Measurements from ENCODE around the gene DLGAP4. TPM values are rescaled to one million over a fixed set of nuclear protein-coding genes. Genes with fewer than 3 reads are reported as not detected.
A peak's percentile ranks its signal among the peaks of the same experiment; 100 is the strongest.

DLGAP4 gene
- total RNA-seq, 2 donors from 2014 or later, result 62.9 to 78.2 TPM

GRCh38 chr20:36415475-36416002 lies 109.4 kb downstream of the DLGAP4 start:
- DNase-seq, result no peak
- Mint-ChIP-seq H3K27me3 (ENCODE audit: insufficient read depth) (peaks cover 6% of the 10 kb centered on the region), H3K4me3 (no peak overlapping the region), H3K27ac (peak overlapping the region; percentile 71), H3K9me3 (no peaks in the 10 kb centered on the region), H3K36me3 (ENCODE audit: low read depth) (no peaks in the 10 kb centered on the region), H3K4me1 (peaks cover 2% of the 10 kb centered on the region)
- no peaks in the 10 kb centered on the region for H3K9me3 ChIP-seq (ENCODE audit: control insufficient read depth, low read length)
- H3K36me3 ChIP-seq (ENCODE audit: control insufficient read depth, insufficient read depth, low read length), result no peaks in the 10 kb centered on the region
- no peak overlapping the region for H3K9ac ChIP-seq (ENCODE audit: extremely low read depth, low read length, poor library complexity, severe bottlenecking)
- TF ChIP-seq CTCF (conservative IDR thresholded peaks at IDR 0.05), result peak; percentile 24
- H3K27ac ChIP-seq (ENCODE audit: low read depth, low read length), result no peak overlapping the region
- no peak overlapping the region for H3K4me3 ChIP-seq (ENCODE audit: low read length)
- no peaks in the 10 kb centered on the region for H3K27me3 ChIP-seq (ENCODE audit: control insufficient read depth, insufficient read depth, low read length, poor library complexity, severe bottlenecking)
- H3K4me1 ChIP-seq (ENCODE audit: control insufficient read depth, insufficient read depth, low read length), result no peaks in the 10 kb centered on the region
- 84 to 100% methylated on average over 1 to 3 of the region's 3 CpGs for WGBS, 2 experiments (ENCODE audit: insufficient coverage in 1 of 2, insufficient read length in 1 of 2)

GRCh38 chr20:36418711-36419110 lies 112.6 kb downstream of the DLGAP4 start:
- 66 to 87% methylated on average over 7 of the region's 7 CpGs for WGBS, 2 experiments (ENCODE audit: insufficient coverage in 1 of 2, insufficient read length in 1 of 2)
- Histone ChIP-seq H3K4me1 (ENCODE audit: control insufficient read depth, insufficient read depth, low read length) (no peaks in the 10 kb centered on the region), H3K27ac (ENCODE audit: low read depth, low read length) (peak overlapping the region; percentile 51), H3K36me3 (ENCODE audit: control insufficient read depth, insufficient read depth, low read length) (no peaks in the 10 kb centered on the region), H3K9me3 (ENCODE audit: control insufficient read depth, low read length) (no peaks in the 10 kb centered on the region), H3K4me3 (ENCODE audit: low read length) (no peak overlapping the region), H3K9ac (ENCODE audit: extremely low read depth, low read length, poor library complexity, severe bottlenecking) (no peak overlapping the region), H3K27me3 (ENCODE audit: control insufficient read depth, insufficient read depth, low read length, poor library complexity, severe bottlenecking) (no peaks in the 10 kb centered on the region)
- Mint-ChIP-seq H3K36me3 (ENCODE audit: low read depth) (no peaks in the 10 kb centered on the region), H3K27me3 (ENCODE audit: insufficient read depth) (no peaks in the 10 kb centered on the region), H3K4me3 (no peak overlapping the region), H3K27ac (no peak overlapping the region), H3K4me1 (peaks cover 2% of the 10 kb centered on the region), H3K9me3 (no peaks in the 10 kb centered on the region)
- TF ChIP-seq CTCF (conservative IDR thresholded peaks at IDR 0.05), result no peak
- no peak for DNase-seq

- no peaks in the 10 kb centered on the region for H3K9me3 ChIP-seq (ENCODE audit: control insufficient read depth, low read length)
- H3K27me3 ChIP-seq (ENCODE audit: control insufficient read depth, insufficient read depth, low read length, poor library complexity, severe bottlenecking), result no peaks in the 10 kb centered on the region
- Mint-ChIP-seq H3K27me3 (ENCODE audit: insufficient read depth) (no peaks in the 10 kb centered on the region), H3K36me3 (ENCODE audit: low read depth) (no peaks in the 10 kb centered on the region), H3K27ac (no peak overlapping the region), H3K4me3 (no peak overlapping the region), H3K4me1 (peaks cover 2% of the 10 kb centered on the region), H3K9me3 (no peaks in the 10 kb centered on the region)
- H3K36me3 ChIP-seq (ENCODE audit: control insufficient read depth, insufficient read depth, low read length), result no peaks in the 10 kb centered on the region
- WGBS, 2 experiments (ENCODE audit: insufficient coverage in 1 of 2, insufficient read length in 1 of 2), result 90 to 91% methylated on average over 12 to 13 of the region's 13 CpGs
- no peak overlapping the region for H3K4me3 ChIP-seq (ENCODE audit: low read length)
- no peaks in the 10 kb centered on the region for H3K4me1 ChIP-seq (ENCODE audit: control insufficient read depth, insufficient read depth, low read length)
- no peak overlapping the region for H3K9ac ChIP-seq (ENCODE audit: extremely low read depth, low read length, poor library complexity, severe bottlenecking)
- TF ChIP-seq CTCF (conservative IDR thresholded peaks at IDR 0.05), result no peak
- no peak overlapping the region for H3K27ac ChIP-seq (ENCODE audit: low read depth, low read length)
- DNase-seq, result no peak
These were observed 115.5 kb downstream of the DLGAP4 start for GRCh38 chr20:36421641-36422040.

Data from endodermal cell (in vitro differentiated cells).